HuH-7 (cell line): ENCODE data around the gene MPZL1.

Source experiments
- DNase-seq: peaks from one replicate; pipeline ENCODE4 v3.0.0; 2011; ENCODE audit warnings: low spot score

Gene MPZL1

GRCh38 chr1:167721617-167722151, at the start of gene MPZL1:
MPZL1 (plus strand) TSS chr1:167721982; CDS start chr1:167722152, 170 bp downstream.
- DNase-seq, result peak; percentile 98

GRCh38 chr1:167672831-167673230, 49.0 kb upstream of the MPZL1 start:
- DNase-seq, result no peak

- DNase-seq, result no peak
Observed at GRCh38 chr1:167673265-167673664, 48.5 kb upstream of the MPZL1 start.

GRCh38 chr1:167674156-167674555, 47.6 kb upstream of the MPZL1 start:
- DNase-seq, result no peak

- no peak for DNase-seq
Observed at GRCh38 chr1:167675440-167675839, 46.3 kb upstream of the MPZL1 start.

- no peak for DNase-seq
Observed at GRCh38 chr1:167676205-167676915, 45.4 kb upstream of the MPZL1 start.

GRCh38 chr1:167676916-167677848, 44.6 kb upstream of the MPZL1 start:
- DNase-seq, result no peak

GRCh38 chr1:167678422-167678821, 43.4 kb upstream of the MPZL1 start:
- DNase-seq, result no peak

- no peak for DNase-seq
Observed at GRCh38 chr1:167678838-167679237, 42.9 kb upstream of the MPZL1 start.

GRCh38 chr1:167679714-167680113, 42.1 kb upstream of the MPZL1 start:
- DNase-seq, result peak; percentile 39

- DNase-seq, result no peak
Observed at GRCh38 chr1:167681024-167681423, 40.8 kb upstream of the MPZL1 start.

- DNase-seq, result no peak
Observed at GRCh38 chr1:167681451-167682098, 40.2 kb upstream of the MPZL1 start.

- DNase-seq, result no peak
Observed at GRCh38 chr1:167683226-167683625, 38.6 kb upstream of the MPZL1 start.

GRCh38 chr1:167683641-167684502, 37.9 kb upstream of the MPZL1 start:
- DNase-seq, result no peak

- DNase-seq, result no peak
Observed at GRCh38 chr1:167685844-167686243, 35.9 kb upstream of the MPZL1 start.

- DNase-seq, result peak; percentile 64
Observed at GRCh38 chr1:167687919-167688519, 33.8 kb upstream of the MPZL1 start.

- DNase-seq, result no peak
Observed at GRCh38 chr1:167689567-167689920, 32.2 kb upstream of the MPZL1 start.

- DNase-seq, result no peak
Observed at GRCh38 chr1:167690053-167690452, 31.7 kb upstream of the MPZL1 start.

- no peak for DNase-seq
Observed at GRCh38 chr1:167693425-167694045, 28.2 kb upstream of the MPZL1 start.

- DNase-seq, result no peak
Observed at GRCh38 chr1:167694691-167695090, 27.1 kb upstream of the MPZL1 start.

- DNase-seq, result no peak
Observed at GRCh38 chr1:167695147-167695546, 26.6 kb upstream of the MPZL1 start.
